ENCODE measurements around the gene PRRX1. TPM values are rescaled to one million over a fixed set of nuclear protein-coding genes. Genes with fewer than 3 reads are reported as not detected.
A peak's percentile ranks its signal among the peaks of the same experiment; 100 is the strongest.

The PRRX1 gene
- total RNA-seq, 1 experiment from 2014 or later: 3.7 TPM

GRCh38 chr1:170664828-170665612 is 1.1 kb downstream of the PRRX1 start:
- peak; percentile 62 for DNase-seq (ENCODE audit: low read depth)

- no peak for DNase-seq (ENCODE audit: low read depth)
These were observed 1.7 kb downstream of the PRRX1 start for GRCh38 chr1:170665629-170666028.

- DNase-seq (ENCODE audit: low read depth): no peak
These were observed 2.8 kb downstream of the PRRX1 start for GRCh38 chr1:170666541-170667254.

GRCh38 chr1:170668209-170669106 is 4.5 kb downstream of the PRRX1 start:
- no peak for DNase-seq (ENCODE audit: low read depth)

GRCh38 chr1:170669107-170669445 is 5.1 kb downstream of the PRRX1 start:
- DNase-seq (ENCODE audit: low read depth): no peak

- DNase-seq (ENCODE audit: low read depth): no peak
These were observed 5.9 kb downstream of the PRRX1 start for GRCh38 chr1:170669586-170670530.

- DNase-seq (ENCODE audit: low read depth): no peak
These were observed 7.1 kb downstream of the PRRX1 start for GRCh38 chr1:170670802-170671628.

- no peak for DNase-seq (ENCODE audit: low read depth)
These were observed 7.7 kb downstream of the PRRX1 start for GRCh38 chr1:170671629-170671963.

GRCh38 chr1:170672316-170672715 is 8.4 kb downstream of the PRRX1 start:
- no peak for DNase-seq (ENCODE audit: low read depth)

GRCh38 chr1:170674239-170674638 is 10.3 kb downstream of the PRRX1 start:
- no peak for DNase-seq (ENCODE audit: low read depth)

- no peak for DNase-seq (ENCODE audit: low read depth)
These were observed 11.1 kb downstream of the PRRX1 start for GRCh38 chr1:170674986-170675385.

GRCh38 chr1:170675865-170676264 is 11.9 kb downstream of the PRRX1 start:
- DNase-seq (ENCODE audit: low read depth): no peak

- no peak for DNase-seq (ENCODE audit: low read depth)
These were observed 12.7 kb downstream of the PRRX1 start for GRCh38 chr1:170676628-170677027.

GRCh38 chr1:170678027-170678600 is 14.2 kb downstream of the PRRX1 start:
- peak; percentile 28 for DNase-seq (ENCODE audit: low read depth)

- peak; percentile 55 for DNase-seq (ENCODE audit: low read depth)
These were observed 16.5 kb downstream of the PRRX1 start for GRCh38 chr1:170680428-170680827.

GRCh38 chr1:170682169-170682568 is 18.2 kb downstream of the PRRX1 start:
- DNase-seq (ENCODE audit: low read depth): no peak

- no peak for DNase-seq (ENCODE audit: low read depth)
These were observed 18.9 kb downstream of the PRRX1 start for GRCh38 chr1:170682809-170683208.

GRCh38 chr1:170685166-170685565 is 21.2 kb downstream of the PRRX1 start:
- peak; percentile 66 for DNase-seq (ENCODE audit: low read depth)

- no peak for DNase-seq (ENCODE audit: low read depth)
These were observed 22.4 kb downstream of the PRRX1 start for GRCh38 chr1:170686291-170686690.

- no peak for DNase-seq (ENCODE audit: low read depth)
These were observed 23.7 kb downstream of the PRRX1 start for GRCh38 chr1:170687621-170688020.

Data from LHCN-M2 (cell line).